GM12878 (cell line): Measurements from ENCODE around the gene TMEM231. TPM values are rescaled to one million over a fixed set of nuclear protein-coding genes. Genes with fewer than 3 reads are reported as not detected.

ENCODE experiments used
- ATAC-seq: fragments of 200-7000 bp; cut with Tn5 transposase; 3 replicates; pipeline ENCODE4 v1.9.1; 2020; ENCODE audit warnings: mild to moderate bottlenecking, moderate library complexity
- BruUV-seq: library from RNA; stranded (reverse); fragments of 400-500 nt; replicated peaks from 2 replicates; lab custom pipeline; 2021; lab: Mats Ljungman, UMichigan
- CTCF ChIA-PET: fragments of 300-600 bp; sonication (Branson Sonifier 250); formaldehyde crosslinking; extraction: SDS; loops from one replicate; lab custom pipeline; 2021; ENCODE audit warnings: inconsistent platforms; lab: Yijun Ruan, JAX
- POLR2A ChIA-PET: fragments of 350-600 bp; formaldehyde crosslinking; extraction: SDS; loops from one replicate; lab custom pipeline; 2021; ENCODE audit warnings: inconsistent platforms; lab: Charles Lee
- RAD21 ChIA-PET: fragments of 300-600 bp; sonication (Branson Sonifier 250); formaldehyde crosslinking; loops from one replicate; lab custom pipeline; 2023; ENCODE audit warnings: antibody characterized with exemption; ENCODE audit not compliant: unreplicated experiment; lab: Charles Lee
- SMC1A ChIA-PET: fragments of 300-600 bp; sonication (Branson Sonifier 250); formaldehyde crosslinking; loops from one replicate; lab custom pipeline; 2023; ENCODE audit not compliant: unreplicated experiment, uncharacterized antibody; lab: Charles Lee
- DNase-seq: peaks from one replicate; pipeline ENCODE4 v3.0.0-alpha.2; 2011; ENCODE audit warnings: low read depth, low spot score
- FAIRE-seq: peaks from 3 replicates; lab custom pipeline; 2011; peaks lifted over from hg19 to GRCh38; lab: Jason Lieb, UNC
- H2AFZ ChIP-seq: 2 replicates; pipeline ENCODE4 v1.6.0; 2011; ENCODE audit warnings: low read depth, low read length, control low read depth; ENCODE audit not compliant: control insufficient read depth
- H3K27ac ChIP-seq: 2 replicates; pipeline ENCODE4 v1.5.1; 2011; ENCODE audit warnings: control low read depth; ENCODE audit not compliant: control insufficient read depth, insufficient read depth
- H3K27me3 ChIP-seq, 2 experiments: replicated peaks in 1 of 2; 2 replicates each; pipeline versions ENCODE4 v1.6.0 to v1.6.1; 2011; ENCODE audit warnings: low read length in 1 of 2; ENCODE audit not compliant: control insufficient read depth in 2 of 2, insufficient read depth in 2 of 2
- H3K36me3 ChIP-seq, 2 experiments: 2 replicates each; pipeline ENCODE4 v1.5.1; 2011; ENCODE audit warnings: low read length in 1 of 2; ENCODE audit not compliant: control insufficient read depth in 2 of 2, insufficient read depth in 2 of 2
- H3K4me1 ChIP-seq: 2 replicates; pipeline ENCODE4 v1.6.1; 2011; ENCODE audit warnings: mild to moderate bottlenecking, low read length, moderate library complexity, mixed read lengths; ENCODE audit not compliant: control insufficient read depth, insufficient read depth
- H3K4me2 ChIP-seq: 2 replicates; pipeline ENCODE4 v1.6.0; 2011; ENCODE audit warnings: control low read depth; ENCODE audit not compliant: control insufficient read depth, insufficient read depth
- H3K4me3 ChIP-seq: fragments of 200-600 bp; sonication (generic); 2 replicates; pipeline ENCODE4 v1.5.1; 2016
- H3K79me2 ChIP-seq: 2 replicates; pipeline ENCODE4 v1.6.0; 2011; ENCODE audit warnings: low read length; ENCODE audit not compliant: control insufficient read depth, insufficient read depth
- H3K9ac ChIP-seq: 2 replicates; pipeline ENCODE4 v1.8.0; 2011; ENCODE audit warnings: low read length, control low read depth, mixed read lengths; ENCODE audit not compliant: control insufficient read depth, insufficient read depth
- H3K9me3 ChIP-seq: replicated peaks from 3 replicates; pipeline ENCODE4 v1.5.1; 2011; ENCODE audit warnings: mild to moderate bottlenecking, low read length; ENCODE audit not compliant: control insufficient read depth, insufficient read depth
- H4K20me1 ChIP-seq: 2 replicates; pipeline ENCODE4 v1.6.0; 2011; ENCODE audit not compliant: control insufficient read depth, insufficient read depth
- BCL3 ChIP-seq: IDR thresholded peaks from 2 replicates; pipeline ENCODE4 v1.6.1; 2011; ENCODE audit warnings: borderline replicate concordance, low read depth, mild to moderate bottlenecking, moderate library complexity, low read length; ENCODE audit not compliant: insufficient read depth, poor library complexity, severe bottlenecking
- CBX5 ChIP-seq: sonication (generic); IDR thresholded peaks from 2 replicates; pipeline ENCODE4 v1.6.1; 2016; ENCODE audit warnings: low read depth, moderate library complexity, mild to moderate bottlenecking, inconsistent platforms
- IRF5 ChIP-seq: fragments of 450-650 bp; IDR thresholded peaks from 2 replicates; pipeline ENCODE4 v1.6.1; 2017; ENCODE audit warnings: borderline replicate concordance
- JUNB ChIP-seq: IDR thresholded peaks from 2 replicates; pipeline ENCODE4 v1.6.1; 2016; ENCODE audit warnings: antibody characterized with exemption, mild to moderate bottlenecking
- NBN ChIP-seq: fragments of 450-650 bp; IDR thresholded peaks from 2 replicates; pipeline ENCODE4 v1.6.1; 2016
- POU2F2 ChIP-seq: IDR thresholded peaks from 3 replicates; pipeline ENCODE4 v1.6.1; 2011; ENCODE audit warnings: low read depth, mild to moderate bottlenecking, low read length, borderline replicate concordance
- WGBS: methylation state at CpG from one replicate; pipeline ENCODE4 v1.1.6; 2016; ENCODE audit warnings: low lambda C conversion rate; ENCODE audit not compliant: insufficient replicate concordance, insufficient coverage; ENCODE audit errors: missing lambda C conversion rate; 5-methylcytosine and 5-hydroxymethylcytosine counted together
- in situ Hi-C: fragments of 300-500 bp; cut with MboI; formaldehyde crosslinking; loops from 9 replicates; pipeline ENCODE4 v1.14.3; 2018; ENCODE audit warnings: mixed read lengths
- intact Hi-C: fragments of 100-400 bp; cut with micrococcal nuclease; formaldehyde crosslinking; loops from one replicate; pipeline ENCODE4 v1.14.2; 2022; ENCODE audit not compliant: unreplicated experiment
- polyA plus RNA-seq, 11 experiments: library from polyadenylated mRNA; depleted of rRNA in 4 of 11; unstranded in 6 of 11; stranded (reverse) in 5 of 11; fragments of >200 nt; fragmentation: Nextera tagmentation in 4 of 11; fragmentation: Illumina TruSeq in 1 of 11; extraction: Ambion mirVana in 4 of 11; extraction: Trizol in 1 of 11; gene quantifications; 1 replicate in 1 of 11; 2 replicates in 10 of 11; pipeline versions ENCODE4 v1.2.1 to v1.2.3, GENCODE V29; 2011 to 2016; ENCODE audit warnings: inconsistent platforms in 2 of 11, missing spikeins in 2 of 11, low read depth in 1 of 11
- total RNA-seq, 4 experiments: library from RNA; depleted of rRNA in 3 of 4; stranded (reverse); fragments of >200 nt in 3 of 4; fragmentation: Illumina TruSeq in 1 of 4; extraction: Trizol in 1 of 4; gene quantifications; 2 replicates each; pipeline versions ENCODE4 v1.2.1 to v1.2.3, GENCODE V29; 2013 to 2021
- TF ChIP-seq, protein P1 (sequence below): fragments of 450-650 bp; formaldehyde crosslinking; IDR thresholded peaks from 2 replicates; pipeline ENCODE4 v1.4.0; 2022; ENCODE audit warnings: mild to moderate bottlenecking, moderate library complexity

TMEM231 gene
- total and polyA plus RNA-seq, 10 of the 15 experiments (the other 5 are each of a cell fraction or from before 2014, with no cell fraction given) = 1.2 to 9.1 (median 5.9) TPM

DNA sequence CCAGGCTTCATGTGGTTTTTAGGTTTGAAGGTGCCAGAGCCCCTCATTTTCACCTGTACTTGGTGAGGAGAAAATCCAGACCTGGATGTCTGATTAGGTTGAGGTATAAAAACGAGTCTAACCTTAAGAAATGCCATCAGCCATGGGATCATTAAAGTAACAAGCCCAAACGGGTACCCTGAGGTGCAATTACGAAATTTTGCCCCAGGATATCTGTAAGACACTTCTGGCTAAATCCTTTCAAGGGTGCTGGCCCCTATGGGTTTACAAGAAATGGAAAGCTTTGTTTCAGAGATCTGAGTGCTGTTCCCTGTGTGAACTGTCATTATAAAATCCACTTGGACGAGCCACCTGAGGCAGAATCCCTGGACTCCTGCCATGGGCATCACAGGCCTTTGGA lies 47.2 kb upstream of the TMEM231 start (continued):
- TF ChIP-seq, protein P1, sequence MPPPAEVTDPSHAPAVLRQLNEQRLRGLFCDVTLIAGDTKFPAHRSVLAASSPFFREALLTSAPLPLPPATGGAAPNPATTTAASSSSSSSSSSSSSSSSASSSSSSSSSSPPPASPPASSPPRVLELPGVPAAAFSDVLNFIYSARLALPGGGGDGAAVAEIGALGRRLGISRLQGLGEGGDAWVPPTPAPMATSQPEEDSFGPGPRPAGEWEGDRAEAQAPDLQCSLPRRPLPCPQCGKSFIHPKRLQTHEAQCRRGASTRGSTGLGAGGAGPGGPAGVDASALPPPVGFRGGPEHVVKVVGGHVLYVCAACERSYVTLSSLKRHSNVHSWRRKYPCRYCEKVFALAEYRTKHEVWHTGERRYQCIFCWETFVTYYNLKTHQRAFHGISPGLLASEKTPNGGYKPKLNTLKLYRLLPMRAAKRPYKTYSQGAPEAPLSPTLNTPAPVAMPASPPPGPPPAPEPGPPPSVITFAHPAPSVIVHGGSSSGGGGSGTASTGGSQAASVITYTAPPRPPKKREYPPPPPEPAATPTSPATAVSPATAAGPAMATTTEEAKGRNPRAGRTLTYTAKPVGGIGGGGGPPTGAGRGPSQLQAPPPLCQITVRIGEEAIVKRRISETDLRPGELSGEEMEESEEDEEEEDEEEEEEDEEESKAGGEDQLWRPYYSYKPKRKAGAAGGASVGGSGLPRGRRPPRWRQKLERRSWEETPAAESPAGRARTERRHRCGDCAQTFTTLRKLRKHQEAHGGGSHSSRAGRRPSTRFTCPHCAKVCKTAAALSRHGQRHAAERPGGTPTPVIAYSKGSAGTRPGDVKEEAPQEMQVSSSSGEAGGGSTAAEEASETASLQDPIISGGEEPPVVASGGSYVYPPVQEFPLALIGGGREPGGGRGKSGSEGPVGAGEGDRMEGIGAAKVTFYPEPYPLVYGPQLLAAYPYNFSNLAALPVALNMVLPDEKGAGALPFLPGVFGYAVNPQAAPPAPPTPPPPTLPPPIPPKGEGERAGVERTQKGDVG (CRISPR knock-in tag) = no peak
- TF ChIP-seq POU2F2 = no peak
- no peak for TF ChIP-seq JUNB
- TF ChIP-seq NBN = no peak
- TF ChIP-seq IRF5 = no peak
- no peak for TF ChIP-seq CBX5

DNA sequence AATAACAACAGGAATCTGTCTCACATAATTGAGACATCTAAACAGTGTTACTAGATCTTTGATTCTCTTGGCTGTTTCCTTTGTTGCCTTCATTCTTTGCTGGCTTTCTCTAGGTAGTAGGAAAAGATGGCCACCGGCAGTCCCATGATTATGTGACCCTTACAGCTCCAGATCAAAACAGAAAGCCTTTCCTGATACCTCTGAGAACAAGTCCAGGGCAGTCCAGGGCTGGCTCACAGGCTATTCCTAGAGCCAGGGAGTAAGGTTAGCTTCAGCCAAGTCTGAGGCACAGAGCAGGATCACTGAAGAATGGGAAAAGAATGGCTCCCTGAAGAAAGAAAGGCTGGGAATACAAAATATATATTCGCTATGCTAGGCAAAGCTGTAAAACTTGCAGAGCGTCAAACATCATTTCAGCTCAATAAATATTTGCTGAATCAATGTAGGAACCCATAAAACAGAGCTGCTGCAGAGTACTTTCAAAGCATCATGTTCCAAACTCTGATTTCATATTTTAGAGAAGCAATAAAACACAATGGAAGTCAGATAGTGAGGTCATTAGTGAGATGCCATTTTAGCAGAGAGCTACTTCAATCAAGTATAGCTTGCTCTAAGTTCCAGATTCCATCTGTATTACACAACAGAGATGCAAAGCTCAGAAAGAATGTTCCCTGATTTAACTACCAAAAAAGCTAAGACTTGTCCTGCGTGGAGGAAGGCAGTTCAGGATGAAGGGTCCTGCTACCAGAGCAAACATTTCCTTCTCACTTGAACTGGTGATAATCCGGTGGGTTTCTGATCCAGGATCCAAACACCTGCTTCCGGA lies 43.6 kb upstream of the TMEM231 start:
- whole genome bisulfite sequencing = 97% methylated on average over 6 of the region's 6 CpGs
- FAIRE-seq (no peak), DNase-seq (no peak)
- SMC1A ChIA-PET = interaction anchor here (0.8 kb wide), 1 partner anchor 22 kb away, joined by 3 read pairs; no protein-coding TSS in a partner anchor
- H4K20me1 ChIP-seq = no peaks in the 10 kb centered on the region
- POLR2A ChIA-PET = interaction anchor here (0.7 kb wide), 1 partner anchor 20 kb away, joined by 3 read pairs; no protein-coding TSS in a partner anchor
- H3K9ac ChIP-seq = no peak overlapping the region
- CTCF ChIA-PET = interaction anchor here (1.7 kb wide), 1 partner anchor 22 kb away, joined by 5 read pairs; no protein-coding TSS in a partner anchor
- no peaks in the 10 kb centered on the region for H3K4me1 ChIP-seq
- no peak overlapping the region for H3K4me3 ChIP-seq
- TSS peak; percentile 22 for BruUV-seq
- intact Hi-C loops = no loop called here
- no peaks in the 10 kb centered on the region for H3K27me3 ChIP-seq
- H3K27ac ChIP-seq = no peak overlapping the region
- H3K79me2 ChIP-seq = no peaks in the 10 kb centered on the region
- H3K9me3 ChIP-seq = peaks cover 7% of the 10 kb centered on the region; the same call in 2 of the 3 replicates
- peaks cover 0 to 32% of the 10 kb centered on the region in 2 experiments for H3K36me3 ChIP-seq
- RAD21 ChIA-PET = interaction anchor here (1.3 kb wide), 1 partner anchor 20 kb away, joined by 4 read pairs; no protein-coding TSS in a partner anchor
- H2AFZ ChIP-seq = no peak overlapping the region
- H3K4me2 ChIP-seq = no peak overlapping the region
- TF ChIP-seq BCL3 = no peak
- TF ChIP-seq, all 136 proteins: peak for 0
- ATAC-seq = no peak
- in situ Hi-C loops = no loop called here
